Fibroblast of villous mesenchyme (primary cell): ENCODE data around the gene ZBTB39. TPM values are rescaled to one million over a fixed set of nuclear protein-coding genes. Genes with fewer than 3 reads are reported as not detected.

Experiments used
- DNase-seq: peaks from one replicate; pipeline ENCODE4 v3.0.0-alpha.2; 2010; ENCODE audit warnings: low read depth
- H3K4me3 ChIP-seq: 2 replicates; pipeline ENCODE4 v1.5.1; 2011; ENCODE audit warnings: low read depth, mild to moderate bottlenecking, low read length
- CTCF ChIP-seq: IDR thresholded peaks from 2 replicates; pipeline ENCODE4 v1.5.1; 2012; ENCODE audit warnings: low read depth, mild to moderate bottlenecking, low read length; ENCODE audit not compliant: insufficient read depth
- total RNA-seq: library from RNA; depleted of rRNA; stranded (reverse); fragments of >200 nt; gene quantifications from 2 replicates; pipeline ENCODE4 v1.2.3, GENCODE V29; 2012

ZBTB39 gene
- total RNA-seq, 1 donor = 6.9 TPM

GRCh38 chr12:56995201-56995929, 11.0 kb downstream of the ZBTB39 start:
- H3K4me3 ChIP-seq = no peak overlapping the region
- DNase-seq = no peak
- TF ChIP-seq CTCF = no peak

- no peak for TF ChIP-seq CTCF
- H3K4me3 ChIP-seq = no peak overlapping the region
- DNase-seq = no peak
Observed at GRCh38 chr12:56994231-56994746, 12.1 kb downstream of the ZBTB39 start.

GRCh38 chr12:56993346-56993745, 13.0 kb downstream of the ZBTB39 start:
- no peak for TF ChIP-seq CTCF

GRCh38 chr12:56991319-56992246, 14.8 kb downstream of the ZBTB39 start:
- no peak overlapping the region for H3K4me3 ChIP-seq
- DNase-seq = no peak
- no peak for TF ChIP-seq CTCF

More at GRCh38 chr12:56993346-56993745, 13.0 kb downstream of the ZBTB39 start:
- DNase-seq = no peak
- H3K4me3 ChIP-seq = no peak overlapping the region

GRCh38 chr12:56990648-56991318, 15.6 kb downstream of the ZBTB39 start:
- no peak for TF ChIP-seq CTCF
- H3K4me3 ChIP-seq = no peak overlapping the region
- no peak for DNase-seq

- peak; percentile 61 for DNase-seq
- H3K4me3 ChIP-seq = no peak overlapping the region
- no peak for TF ChIP-seq CTCF
Observed at GRCh38 chr12:56989861-56990610, 16.3 kb downstream of the ZBTB39 start.
